Epithelial cell of esophagus (primary cell): ENCODE measurements around the gene ALX4.

Experiments used
- DNase-seq: peaks from one replicate; pipeline ENCODE4 v3.0.0; 2010; ENCODE audit warnings: low read depth
- H3K4me3 ChIP-seq: 2 replicates; pipeline ENCODE4 v1.5.1; 2011; ENCODE audit warnings: mild to moderate bottlenecking, low read length, control low read depth
- TF ChIP-seq, protein P1 (sequence below): IDR thresholded peaks from 2 replicates; pipeline ENCODE4 v1.5.1; 2011; ENCODE audit warnings: low read depth, mild to moderate bottlenecking, low read length, control low read depth, inconsistent platforms; ENCODE audit not compliant: insufficient read depth; ENCODE audit errors: missing control alignments

The ALX4 gene

DNA sequence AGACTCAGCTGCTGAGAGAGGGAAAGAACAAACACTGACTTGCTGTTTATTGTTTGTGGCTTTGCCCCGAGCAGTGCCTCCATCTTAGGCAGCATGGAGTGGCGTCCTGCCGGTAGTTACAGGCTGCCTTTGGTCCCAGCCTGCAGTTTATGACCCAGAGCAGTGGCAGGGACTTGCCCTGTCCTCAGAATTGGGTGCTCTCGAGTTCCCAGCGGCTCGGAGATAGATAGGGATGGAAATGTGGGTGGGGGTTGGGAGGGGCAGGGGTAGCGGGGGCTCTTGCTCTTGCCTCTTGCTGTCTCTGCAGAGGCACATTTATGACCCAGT, 3.1 kb downstream of the ALX4 start:
- no peak overlapping the region for H3K4me3 ChIP-seq
- DNase-seq: no peak
- TF ChIP-seq, protein P1, sequence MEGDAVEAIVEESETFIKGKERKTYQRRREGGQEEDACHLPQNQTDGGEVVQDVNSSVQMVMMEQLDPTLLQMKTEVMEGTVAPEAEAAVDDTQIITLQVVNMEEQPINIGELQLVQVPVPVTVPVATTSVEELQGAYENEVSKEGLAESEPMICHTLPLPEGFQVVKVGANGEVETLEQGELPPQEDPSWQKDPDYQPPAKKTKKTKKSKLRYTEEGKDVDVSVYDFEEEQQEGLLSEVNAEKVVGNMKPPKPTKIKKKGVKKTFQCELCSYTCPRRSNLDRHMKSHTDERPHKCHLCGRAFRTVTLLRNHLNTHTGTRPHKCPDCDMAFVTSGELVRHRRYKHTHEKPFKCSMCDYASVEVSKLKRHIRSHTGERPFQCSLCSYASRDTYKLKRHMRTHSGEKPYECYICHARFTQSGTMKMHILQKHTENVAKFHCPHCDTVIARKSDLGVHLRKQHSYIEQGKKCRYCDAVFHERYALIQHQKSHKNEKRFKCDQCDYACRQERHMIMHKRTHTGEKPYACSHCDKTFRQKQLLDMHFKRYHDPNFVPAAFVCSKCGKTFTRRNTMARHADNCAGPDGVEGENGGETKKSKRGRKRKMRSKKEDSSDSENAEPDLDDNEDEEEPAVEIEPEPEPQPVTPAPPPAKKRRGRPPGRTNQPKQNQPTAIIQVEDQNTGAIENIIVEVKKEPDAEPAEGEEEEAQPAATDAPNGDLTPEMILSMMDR: no peak

DNA sequence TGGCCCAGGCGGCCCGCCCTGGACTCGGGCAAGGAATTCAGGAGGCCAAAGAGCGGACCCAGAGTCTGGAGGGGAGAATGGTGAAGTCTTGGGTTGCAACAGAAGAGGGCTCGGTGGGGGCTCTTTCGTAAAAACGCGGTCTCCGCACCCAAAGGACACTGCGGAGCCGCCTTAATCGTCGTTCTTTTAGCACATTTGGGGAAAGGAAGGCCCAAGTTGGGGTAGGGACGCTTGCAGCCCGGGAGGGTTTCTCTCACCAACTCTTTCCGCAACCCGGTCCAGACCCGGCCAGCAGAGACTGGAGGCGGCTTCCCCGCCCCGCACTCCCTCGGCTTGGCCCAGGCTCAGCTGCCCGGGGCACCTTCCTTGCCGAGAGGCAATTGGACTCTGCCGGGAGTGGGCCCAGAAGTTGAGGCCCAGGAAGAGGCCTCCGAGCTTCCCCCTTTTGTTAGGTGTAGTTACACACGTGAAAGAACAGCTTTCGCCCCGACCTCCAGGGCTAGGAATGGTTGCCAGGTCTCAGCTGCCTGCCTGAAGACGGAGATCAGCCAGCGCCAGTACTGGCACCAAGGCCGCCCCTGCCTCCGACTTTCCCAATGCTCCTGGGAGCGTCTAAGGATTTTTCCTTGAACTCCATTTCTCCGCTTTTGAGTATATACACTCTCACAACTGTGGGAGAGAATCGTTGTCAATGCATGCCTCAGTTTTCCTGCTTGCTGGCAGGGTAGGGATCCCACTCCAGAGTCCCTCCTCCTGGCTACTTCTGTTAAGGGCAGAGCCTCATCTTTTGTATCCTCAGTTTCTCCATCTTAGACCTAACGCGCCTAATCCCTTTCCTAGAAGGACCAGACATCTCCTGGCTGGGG, 3.7 kb downstream of the ALX4 start:
- no peak for DNase-seq
- peak overlapping the region; percentile 31 for H3K4me3 ChIP-seq
- TF ChIP-seq, protein P1: no peak

DNA sequence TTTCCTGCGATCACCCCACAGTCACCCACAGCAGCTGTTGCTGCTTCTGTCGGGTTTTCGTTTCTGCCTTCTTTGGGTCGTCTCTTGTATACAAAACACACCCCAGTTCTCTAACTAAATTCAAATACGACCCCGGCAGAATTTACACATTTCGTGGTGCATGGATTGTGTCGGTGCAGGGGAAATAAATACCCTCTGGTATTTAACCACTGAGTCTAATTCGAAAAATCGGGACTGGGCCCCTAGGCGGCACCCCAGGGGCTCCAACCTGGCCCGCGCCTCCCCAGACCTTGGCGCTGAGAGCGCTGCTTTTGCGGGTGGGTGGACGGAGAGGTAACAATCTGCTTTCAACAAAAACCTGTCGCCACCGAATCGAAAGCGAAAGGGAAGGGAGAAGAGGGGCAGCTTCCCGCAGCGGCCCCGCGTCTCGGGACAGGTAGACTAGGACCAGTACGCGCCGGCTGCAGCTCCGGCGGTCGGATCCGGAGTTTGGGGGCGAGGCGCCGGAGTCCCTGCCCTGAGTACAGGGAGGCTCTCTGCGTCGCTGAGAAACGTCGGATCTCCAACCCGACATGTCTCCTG, 4.4 kb downstream of the ALX4 start:
- TF ChIP-seq, protein P1: no peak
- peak overlapping the region; percentile 31 for H3K4me3 ChIP-seq
- no peak for DNase-seq

DNA sequence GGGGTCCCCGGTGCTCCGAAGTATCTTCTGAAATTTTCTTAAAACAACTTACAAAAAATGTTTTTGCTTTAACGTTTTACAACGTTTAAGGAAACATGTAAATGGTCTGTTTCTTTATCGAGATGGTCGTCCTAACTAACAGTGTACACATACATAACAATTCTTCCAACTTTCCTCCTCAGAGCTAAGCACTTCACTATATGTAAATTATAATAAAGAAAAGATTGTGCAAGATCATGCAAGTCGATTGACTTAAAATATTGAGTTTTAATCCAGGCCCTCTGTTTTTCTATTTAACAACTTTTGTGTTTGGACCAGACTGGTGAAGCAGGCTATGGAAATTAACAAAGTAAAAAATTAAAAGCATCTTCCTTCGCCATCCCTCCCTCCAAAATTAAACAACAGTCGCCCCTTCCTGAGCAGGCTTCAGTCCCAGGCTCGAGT, 4.9 kb downstream of the ALX4 start:
- TF ChIP-seq, protein P1: no peak
- DNase-seq: no peak
- H3K4me3 ChIP-seq: no peak overlapping the region

DNA sequence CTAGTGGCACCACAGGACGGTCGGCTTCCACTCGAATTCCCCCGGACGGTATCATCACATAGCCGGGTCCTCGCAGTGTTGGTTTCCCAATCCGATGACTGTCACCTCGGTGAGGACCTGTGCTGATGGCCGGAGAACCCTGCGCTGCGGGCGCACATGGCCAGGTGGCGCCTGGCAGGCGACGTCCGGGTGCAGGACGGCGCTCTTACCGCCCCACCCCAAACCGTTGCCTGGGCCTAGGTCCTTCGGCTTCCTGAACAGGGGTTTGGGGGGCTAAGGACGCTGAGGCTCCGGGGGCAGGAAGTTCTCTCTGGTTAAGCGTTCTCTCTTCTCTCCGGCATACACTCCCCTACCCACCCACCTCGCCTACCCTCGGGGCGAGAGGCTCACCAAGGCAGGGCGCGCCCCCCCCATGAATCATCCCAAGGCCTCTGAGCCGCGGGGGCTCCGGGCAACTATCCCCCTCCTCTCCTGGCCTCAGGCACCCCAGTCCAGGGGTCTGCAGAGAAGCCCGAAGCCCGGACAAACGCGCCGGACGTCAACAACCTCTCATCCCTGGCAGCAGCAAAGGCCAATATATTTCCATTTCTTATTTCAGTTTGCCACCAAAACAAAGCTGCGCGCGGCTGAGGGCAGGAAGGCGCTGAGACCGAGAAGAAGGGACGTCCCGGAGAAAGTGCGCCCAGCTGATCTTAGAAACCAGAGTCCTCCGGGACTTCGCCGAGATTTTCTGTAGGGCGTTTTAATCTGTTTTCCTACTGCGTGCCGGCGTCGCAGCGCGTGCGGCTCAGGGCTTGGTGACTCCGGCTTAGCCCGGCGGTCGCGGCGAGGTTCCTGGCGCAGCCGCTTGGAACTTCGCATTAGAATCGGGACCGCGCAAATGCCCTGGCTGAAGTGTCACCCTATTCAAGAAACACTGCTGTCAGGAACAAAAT, 5.6 kb downstream of the ALX4 start:
- H3K4me3 ChIP-seq: no peak overlapping the region
- TF ChIP-seq, protein P1: no peak
- no peak for DNase-seq

DNA sequence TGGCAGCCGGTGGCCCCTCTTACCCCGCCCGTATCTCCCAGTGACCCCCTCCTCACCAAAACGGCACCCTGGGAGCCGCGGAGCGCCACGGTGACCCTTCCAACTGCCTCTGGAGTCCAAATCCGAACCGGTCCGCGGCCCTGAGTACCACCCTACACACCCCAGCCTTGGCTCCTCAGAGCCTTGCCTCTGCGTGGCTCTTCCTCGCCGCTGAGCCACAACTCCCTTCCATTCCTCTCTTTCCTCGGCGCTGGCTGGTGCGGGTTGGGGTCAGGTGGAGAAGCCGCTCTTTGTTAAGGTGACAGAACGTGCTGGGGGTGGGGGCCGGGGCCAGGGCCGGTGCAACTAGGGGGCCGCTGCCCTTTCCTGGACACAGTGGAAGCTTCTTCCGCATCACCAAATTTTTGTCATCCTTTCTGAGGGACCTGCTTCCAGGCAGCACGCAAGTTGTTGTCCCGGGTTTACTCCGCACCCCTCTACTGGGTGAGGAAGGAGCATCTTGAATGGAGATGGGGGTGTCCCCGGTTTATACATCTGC, 6.5 kb downstream of the ALX4 start:
- no peak for DNase-seq
- TF ChIP-seq, protein P1: no peak
- no peak overlapping the region for H3K4me3 ChIP-seq
